ENCODE measurements around the gene PTPRE.
"Not testable (repeated sequence)": the region's sequence is repeated elsewhere in the genome, so short reads cannot be mapped to it uniquely, and the experiment has no call there.

Gene PTPRE

DNA sequence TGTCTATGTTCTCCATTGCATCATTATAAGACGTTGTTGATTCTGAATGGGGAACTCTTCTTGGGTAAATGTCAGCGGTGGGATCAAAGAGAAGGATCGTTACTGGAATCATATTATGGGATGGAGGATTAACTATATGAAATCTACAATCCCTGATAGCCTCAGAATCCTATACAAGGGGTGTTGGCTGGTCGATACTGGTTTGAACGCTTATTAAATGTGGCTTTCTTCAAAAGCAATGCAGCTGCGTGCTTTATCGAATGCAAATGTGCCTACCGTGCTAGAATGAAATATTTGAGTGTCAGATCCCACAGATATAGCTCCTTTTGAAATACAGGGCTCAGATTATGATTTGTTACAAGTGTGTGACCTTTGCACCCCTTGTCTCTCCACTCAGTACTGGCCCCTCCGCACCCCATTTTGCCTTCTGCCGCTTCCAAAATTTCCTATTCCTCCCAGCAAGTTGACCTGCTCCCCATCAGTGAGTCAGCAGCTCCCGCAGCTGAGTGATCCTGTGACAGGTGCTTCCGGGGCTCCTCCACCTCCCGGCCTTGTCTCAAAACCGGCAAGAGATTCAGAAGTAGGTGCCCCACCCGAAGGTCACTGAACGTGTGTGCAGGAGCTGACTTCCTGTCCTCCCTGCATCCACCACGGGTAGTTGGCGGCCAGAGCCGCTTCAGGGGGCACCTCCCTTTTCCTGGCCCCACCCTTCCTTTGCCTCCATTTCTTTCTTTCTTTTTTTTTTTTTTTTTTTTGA, 76.6 kb downstream of the PTPRE start:
- peaks cover 27% of the 10 kb centered on the region for H3K4me1 Mint-ChIP-seq
- H3K27me3 Mint-ChIP-seq = peaks cover 18% of the 10 kb centered on the region
- H3K9me3 Mint-ChIP-seq = peaks cover 22 to 25% of the 10 kb centered on the region in 2 donors
- DNase-seq (no peak), ATAC-seq (no peak)
- peak overlapping the region in 1 of 2 donors; percentile 74 for H3K27ac Mint-ChIP-seq
- H3K4me3 Mint-ChIP-seq = peak overlapping the region in 1 of 2 donors; percentile 30

DNA sequence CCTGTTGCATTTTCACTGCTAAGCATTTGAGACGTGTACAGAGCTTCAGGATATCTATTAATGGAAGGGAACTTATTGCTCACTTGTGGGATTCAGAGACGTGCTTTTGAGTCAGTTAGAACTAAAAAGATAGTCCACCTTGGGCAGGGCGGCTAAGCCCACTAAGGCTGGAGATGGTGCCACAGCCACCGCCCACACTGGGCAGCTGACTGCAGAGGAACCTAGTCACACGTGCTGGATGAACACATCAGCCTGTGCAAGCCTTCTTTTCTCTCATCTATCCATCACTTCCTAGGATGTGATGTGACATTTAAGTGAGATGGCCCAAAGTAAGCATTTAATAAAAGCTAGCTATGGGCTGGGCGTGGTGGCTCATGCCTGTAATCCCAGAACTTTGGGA, 78.0 kb downstream of the PTPRE start:
- Mint-ChIP-seq H3K4me1 (peaks cover 35% of the 10 kb centered on the region), H3K9me3 (peaks cover 17 to 22% of the 10 kb centered on the region in 2 donors), H3K4me3 (no peak overlapping the region), H3K27me3 (peaks cover 18% of the 10 kb centered on the region), H3K27ac (no peak overlapping the region)
- DNase-seq = no peak
- ATAC-seq = no peak

DNA sequence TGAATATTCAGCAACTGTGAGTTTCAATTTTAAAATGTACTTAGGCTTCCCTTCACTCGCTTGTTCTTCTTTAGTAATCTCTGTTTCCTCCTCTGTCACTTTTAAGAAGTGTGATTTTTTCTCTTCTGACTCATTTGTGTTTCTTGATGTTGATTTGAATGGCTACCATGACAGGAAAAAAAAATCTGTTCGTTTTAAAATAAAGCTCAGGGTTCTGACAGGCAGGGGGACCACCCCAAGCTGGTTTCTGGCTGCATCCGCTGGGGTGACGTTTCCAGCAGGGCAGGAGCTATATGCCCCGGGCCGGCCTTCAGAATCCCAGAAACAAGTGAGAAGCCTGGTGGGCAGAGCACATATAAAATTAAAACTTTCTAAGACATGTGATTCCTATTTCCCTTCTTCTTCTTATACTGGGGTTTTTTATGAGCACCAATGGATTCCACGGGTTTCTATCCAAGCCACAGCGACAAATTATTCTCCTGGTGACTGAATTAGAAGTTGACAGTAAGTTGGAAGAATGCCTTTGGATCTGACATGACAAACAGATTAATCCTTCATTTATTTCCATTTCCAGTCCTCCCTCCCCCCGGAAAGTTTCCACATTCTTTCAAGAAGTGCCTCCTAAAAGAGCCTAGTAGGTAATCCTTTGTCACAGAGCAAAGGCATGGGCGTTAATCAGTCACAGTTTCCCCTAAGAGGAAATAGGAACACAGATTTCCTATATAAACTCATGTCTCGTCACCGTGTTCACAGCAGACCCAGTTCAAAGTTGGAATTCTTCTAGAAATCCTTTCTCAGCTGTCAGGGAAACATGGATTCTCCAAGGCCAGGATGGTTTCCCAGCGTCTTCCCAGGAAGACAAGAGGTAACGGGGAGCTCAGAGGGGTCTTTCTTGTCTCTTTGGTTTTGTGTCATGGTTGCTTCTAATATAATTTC, 79.9 kb downstream of the PTPRE start:
- ATAC-seq = no peak
- Mint-ChIP-seq H3K27me3 (peaks cover 18% of the 10 kb centered on the region), H3K4me1 (peaks cover 53% of the 10 kb centered on the region), H3K9me3 (peaks cover 7 to 9% of the 10 kb centered on the region in 2 donors), H3K4me3 (peak overlapping the region in 1 of 2 donors; percentile 21), H3K27ac (peak overlapping the region in 1 of 2 donors; percentile 82)
- DNase-seq = no peak

DNA sequence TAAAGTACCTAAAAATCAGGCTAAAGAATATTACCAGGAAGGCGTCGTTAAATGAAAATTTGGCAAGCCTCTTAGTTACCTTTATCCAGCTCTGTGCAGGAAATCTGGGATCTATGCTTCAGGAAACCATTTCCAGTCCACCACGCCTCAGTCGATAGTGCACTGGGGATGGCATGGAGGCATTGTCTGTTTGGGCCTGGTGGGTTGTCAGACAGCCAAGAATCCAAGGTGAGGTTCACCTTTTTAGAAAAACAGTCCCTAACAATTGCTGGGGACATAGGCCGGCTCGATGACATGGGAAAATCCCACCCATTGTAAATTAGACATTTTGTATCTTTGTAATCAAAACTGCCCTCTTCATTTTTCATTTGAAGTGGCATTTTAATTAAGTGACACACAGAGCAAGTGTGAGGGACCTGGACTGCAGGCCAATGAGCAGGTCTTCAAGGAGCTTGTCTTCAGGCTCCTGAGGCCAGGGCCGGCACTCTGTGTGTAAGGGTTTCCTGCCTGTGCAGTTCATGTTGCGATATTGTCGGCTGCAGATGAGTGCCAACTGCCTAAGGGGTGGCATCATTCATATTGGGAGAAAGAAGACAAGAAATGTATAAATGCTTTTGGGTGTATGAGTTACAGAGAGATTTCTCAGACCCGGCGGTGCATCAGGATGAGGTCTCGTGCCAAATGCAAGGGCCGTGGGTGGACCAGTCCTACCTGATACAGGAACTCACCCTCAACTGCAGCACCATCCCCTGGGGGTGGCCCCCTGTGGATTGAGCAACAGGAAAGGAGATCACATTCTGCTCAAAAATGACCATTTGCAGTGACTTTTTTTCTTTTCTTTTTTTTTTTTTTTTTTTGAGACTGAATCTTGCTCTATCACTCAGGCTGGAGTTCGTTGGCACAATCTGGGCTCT, 80.8 kb downstream of the PTPRE start:
- ATAC-seq = no peak
- no peak for DNase-seq
- peaks cover 18% of the 10 kb centered on the region for H3K27me3 Mint-ChIP-seq
- peaks cover 63% of the 10 kb centered on the region for H3K4me1 Mint-ChIP-seq
- H3K4me3 Mint-ChIP-seq = no peak overlapping the region
- H3K9me3 Mint-ChIP-seq = peaks cover 7 to 9% of the 10 kb centered on the region in 2 donors
- H3K27ac Mint-ChIP-seq = no peak overlapping the region

DNA sequence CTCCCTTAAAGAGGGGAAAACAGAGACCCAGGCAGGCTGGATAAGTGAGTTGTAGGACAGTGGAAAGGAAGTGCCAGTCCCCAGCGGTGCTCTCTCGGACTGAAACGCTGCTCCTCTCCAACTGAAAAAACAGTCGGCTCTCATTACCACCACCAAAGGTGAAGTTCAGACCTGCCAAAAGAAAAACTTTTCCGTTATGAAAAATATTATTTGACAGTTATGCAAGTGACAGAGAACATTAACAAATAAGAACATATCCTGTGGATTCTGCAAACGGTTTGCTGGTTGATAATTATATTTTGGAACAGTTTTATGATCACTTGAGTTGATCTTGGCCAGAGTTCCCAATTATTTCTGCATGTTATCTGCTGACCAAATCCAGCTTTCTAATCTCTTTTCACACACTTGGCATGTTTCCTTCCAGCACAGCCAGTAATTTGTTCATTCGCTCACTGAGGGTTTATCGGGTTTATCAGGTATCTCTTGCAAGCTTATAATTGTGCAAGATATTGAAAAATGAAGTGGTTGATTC, 82.6 kb downstream of the PTPRE start:
- Mint-ChIP-seq H3K27me3 (peaks cover 5% of the 10 kb centered on the region), H3K4me1 (peaks cover 64% of the 10 kb centered on the region), H3K4me3 (peak overlapping the region; percentile 8 to 59), H3K27ac (no peak overlapping the region), H3K9me3 (peaks cover 4 to 8% of the 10 kb centered on the region in 2 donors)
- ATAC-seq (no peak), DNase-seq (no peak)

DNA sequence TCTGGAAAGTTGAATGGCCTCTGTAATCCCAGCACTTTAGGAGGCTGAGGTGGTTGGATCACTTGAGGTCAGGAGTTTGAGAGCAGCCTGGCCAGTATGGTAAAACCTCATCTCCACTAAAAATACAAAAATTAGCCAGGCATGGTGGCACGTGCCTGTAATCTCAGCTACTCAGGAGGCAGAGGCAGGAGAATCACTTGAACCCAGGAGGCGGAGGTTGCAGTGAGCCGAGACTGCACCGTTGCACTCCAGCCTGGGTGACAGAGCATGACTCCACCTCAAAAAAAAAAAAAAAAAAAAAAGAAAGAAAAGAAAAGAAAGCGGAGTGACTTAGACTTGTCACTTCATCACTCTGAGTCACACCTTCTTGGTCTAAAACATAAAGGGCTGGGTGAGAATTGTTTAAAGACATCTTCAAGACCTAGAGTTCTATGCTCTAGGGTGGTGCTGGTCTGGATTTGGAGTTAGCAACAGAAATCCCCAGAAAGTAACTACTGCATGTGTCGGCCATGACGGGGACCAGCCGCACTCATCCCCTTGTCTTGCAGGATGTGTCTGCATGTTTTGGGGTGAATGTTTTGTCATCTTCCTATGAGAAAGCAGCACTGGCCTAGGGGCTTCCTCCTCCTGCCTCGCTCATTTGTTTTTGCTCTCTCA, 83.4 kb downstream of the PTPRE start:
- Mint-ChIP-seq H3K4me3 (peak overlapping the region; percentile 33 to 59), H3K27ac (peak overlapping the region; percentile 76 to 86), H3K4me1 (peaks cover 60% of the 10 kb centered on the region)
- H3K27me3 Mint-ChIP-seq, H3K9me3 Mint-ChIP-seq: not testable (repeated sequence)
- ATAC-seq (peak; percentile 70), DNase-seq (peak; percentile 30 to 31)

DNA sequence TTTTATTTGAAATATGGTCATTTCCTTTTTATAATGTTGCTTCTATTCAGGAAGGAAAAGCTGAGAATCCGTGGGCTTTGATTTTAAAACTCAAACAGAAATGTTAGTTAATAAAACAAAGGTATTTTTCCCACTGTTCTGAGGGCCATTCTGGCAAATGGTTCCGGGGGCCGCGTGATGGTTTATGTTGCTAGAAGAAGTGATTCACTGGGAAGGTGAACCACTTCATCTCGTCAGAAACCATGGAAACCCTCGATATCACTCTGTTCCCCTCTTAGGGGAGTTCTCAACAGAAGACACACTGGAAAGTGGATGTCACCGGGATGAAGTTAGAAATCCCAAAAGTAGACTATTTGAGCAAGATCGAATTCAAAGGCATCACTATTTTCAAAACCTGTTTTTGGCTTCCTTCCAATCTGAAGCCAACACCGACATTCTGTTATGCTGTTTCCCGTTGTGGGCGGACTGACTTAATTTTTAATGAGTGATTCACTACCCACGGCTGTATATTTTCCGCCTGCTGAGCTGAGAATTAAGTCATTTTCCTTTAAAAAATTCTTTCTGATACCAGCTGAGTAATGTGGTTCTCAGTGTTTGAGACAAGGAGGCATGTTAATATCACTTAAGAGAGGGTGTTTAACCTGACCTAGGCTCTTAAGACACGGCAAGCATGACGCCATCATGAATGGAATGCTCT, 84.1 kb downstream of the PTPRE start:
- Mint-ChIP-seq H3K4me1 (peaks cover 60% of the 10 kb centered on the region), H3K27ac (peak overlapping the region; percentile 86 to 99), H3K9me3 (peaks cover 0 to 4% of the 10 kb centered on the region in 2 donors), H3K4me3 (peak overlapping the region; percentile 66 to 71), H3K27me3 (peaks cover 5% of the 10 kb centered on the region)
- ATAC-seq (peak; percentile 89), DNase-seq (peak; percentile 47 to 71)

DNA sequence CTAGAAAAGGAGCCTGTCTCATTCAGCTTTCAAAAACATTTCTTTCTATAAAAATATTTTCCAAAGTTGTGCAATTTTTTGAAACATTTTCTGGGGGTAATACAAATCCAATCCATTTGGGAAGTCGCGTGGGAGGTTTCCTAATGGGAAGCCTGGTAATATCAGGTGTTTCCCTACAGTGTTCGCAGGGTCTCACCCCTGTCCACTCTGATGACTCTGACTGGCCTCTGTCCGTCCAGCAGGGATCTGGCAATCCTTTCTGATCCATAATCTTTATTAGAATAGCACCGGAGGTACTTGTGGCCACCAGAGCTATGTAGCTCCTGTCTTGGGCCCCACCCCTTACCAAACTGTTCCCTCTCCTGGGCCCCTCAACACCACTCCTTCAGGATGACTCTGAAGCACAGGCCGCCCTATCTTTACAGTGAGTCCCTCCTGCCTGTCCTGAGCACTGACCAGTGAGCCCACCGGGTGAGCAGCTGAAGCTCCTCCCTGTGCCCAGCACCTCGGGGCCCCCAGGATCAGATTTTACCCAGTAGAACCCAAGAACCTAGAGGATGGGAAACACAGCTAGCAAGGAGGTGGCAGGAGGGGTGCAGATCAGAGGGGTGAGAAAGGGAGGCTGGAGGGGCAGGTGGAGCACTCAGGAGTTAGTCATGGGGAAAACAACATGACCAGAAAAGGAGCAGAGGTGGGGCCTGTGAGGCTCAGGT, 84.8 kb downstream of the PTPRE start:
- H3K27ac Mint-ChIP-seq = peak overlapping the region; percentile 96 to 99
- H3K4me1 Mint-ChIP-seq = peaks cover 55% of the 10 kb centered on the region

DNA sequence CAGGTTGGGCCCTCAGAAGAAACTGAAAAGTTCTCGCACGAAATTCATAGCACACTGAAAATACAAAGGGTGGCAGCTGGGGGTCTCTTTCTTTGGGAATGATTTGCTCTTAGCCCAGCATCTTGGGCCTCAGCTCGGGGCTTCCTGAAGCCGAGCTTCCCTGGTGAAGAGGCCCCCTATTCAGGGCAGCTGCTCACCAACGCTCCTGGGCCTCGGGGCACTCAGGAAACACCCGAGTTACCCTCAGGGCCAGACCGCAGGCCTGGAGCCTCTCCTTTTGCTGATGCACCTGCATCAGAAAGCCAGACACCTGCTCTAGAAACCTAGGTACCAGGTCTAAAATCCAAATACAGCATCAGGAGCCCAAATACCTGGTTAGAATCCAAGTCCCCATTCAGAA, 85.5 kb downstream of the PTPRE start:
- peak overlapping the region; percentile 5 to 11 for H3K4me3 Mint-ChIP-seq
- H3K4me1 Mint-ChIP-seq = peaks cover 50% of the 10 kb centered on the region
- ATAC-seq = no peak
- no peak for DNase-seq
- peaks cover 9% of the 10 kb centered on the region for H3K27me3 Mint-ChIP-seq
- H3K27ac Mint-ChIP-seq = peak overlapping the region in 1 of 2 donors; percentile 80
- no peaks in the 10 kb centered on the region for H3K9me3 Mint-ChIP-seq

More for the DNA sequence above, 84.8 kb downstream of the PTPRE start:
- peaks cover 9% of the 10 kb centered on the region for H3K27me3 Mint-ChIP-seq
- no peaks in the 10 kb centered on the region for H3K9me3 Mint-ChIP-seq
- ATAC-seq (no peak), DNase-seq (no peak)
- H3K4me3 Mint-ChIP-seq = peak overlapping the region; percentile 66 to 71

DNA sequence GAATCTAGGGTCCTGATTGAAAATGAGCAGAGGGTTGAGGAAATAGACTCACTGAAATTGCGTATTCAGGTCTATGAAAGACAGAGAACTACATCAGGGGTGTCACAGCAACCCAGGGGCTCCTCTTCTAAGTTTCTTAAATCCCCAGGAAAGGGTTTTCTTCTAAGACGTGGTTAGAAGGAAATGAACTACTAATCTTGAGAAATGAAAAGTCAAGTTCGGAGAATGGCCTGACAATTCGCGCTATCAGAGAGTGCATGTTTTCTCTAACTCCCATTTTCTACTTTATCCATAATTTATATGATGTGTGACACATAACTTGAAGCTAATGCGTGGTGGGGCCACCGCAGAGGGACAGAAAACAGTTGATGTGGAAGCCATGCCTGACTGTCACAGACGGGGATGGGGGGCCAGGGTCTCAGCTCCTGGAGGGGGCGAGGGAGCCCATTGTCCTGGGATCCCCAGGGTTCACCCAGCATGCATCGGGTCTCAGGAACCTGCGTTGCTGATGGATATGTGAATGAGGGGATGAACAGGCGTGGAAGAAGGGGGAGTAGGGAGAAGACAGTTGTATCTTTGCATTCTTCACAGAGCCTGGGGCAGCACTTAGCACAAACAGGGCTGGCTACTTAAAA, 86.3 kb downstream of the PTPRE start:
- H3K9me3 Mint-ChIP-seq = no peaks in the 10 kb centered on the region
- DNase-seq = no peak
- no peak for ATAC-seq
- peaks cover 15% of the 10 kb centered on the region for H3K27me3 Mint-ChIP-seq
- H3K27ac Mint-ChIP-seq = peak overlapping the region in 1 of 2 donors; percentile 80
- H3K4me1 Mint-ChIP-seq = peaks cover 44% of the 10 kb centered on the region
- peak overlapping the region in 1 of 2 donors; percentile 17 for H3K4me3 Mint-ChIP-seq

DNA sequence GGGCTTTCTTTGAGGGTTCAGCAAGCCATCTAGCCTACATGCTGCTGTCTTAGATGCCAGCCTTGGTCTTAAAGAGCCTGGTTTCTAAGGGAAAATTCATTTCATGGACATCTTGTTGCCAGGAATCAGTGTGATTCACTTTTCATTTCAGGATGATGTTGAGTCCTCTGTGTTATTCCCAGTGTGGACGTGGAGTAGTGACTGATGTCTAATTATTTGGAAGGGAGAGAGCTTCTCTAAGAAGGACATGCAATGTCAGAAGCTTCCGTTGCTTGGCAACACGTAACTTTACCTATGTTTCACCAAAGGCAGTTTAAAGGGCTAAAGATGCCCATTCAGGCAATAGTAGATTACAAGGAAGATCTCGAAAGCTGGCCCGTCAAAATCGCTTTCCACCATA, 89.0 kb downstream of the PTPRE start:
- no peak for ATAC-seq
- Mint-ChIP-seq H3K9me3 (no peaks in the 10 kb centered on the region), H3K4me1 (peaks cover 31% of the 10 kb centered on the region), H3K27ac (no peak overlapping the region), H3K4me3 (no peak overlapping the region), H3K27me3 (peaks cover 43% of the 10 kb centered on the region)
- no peak for DNase-seq

DNA sequence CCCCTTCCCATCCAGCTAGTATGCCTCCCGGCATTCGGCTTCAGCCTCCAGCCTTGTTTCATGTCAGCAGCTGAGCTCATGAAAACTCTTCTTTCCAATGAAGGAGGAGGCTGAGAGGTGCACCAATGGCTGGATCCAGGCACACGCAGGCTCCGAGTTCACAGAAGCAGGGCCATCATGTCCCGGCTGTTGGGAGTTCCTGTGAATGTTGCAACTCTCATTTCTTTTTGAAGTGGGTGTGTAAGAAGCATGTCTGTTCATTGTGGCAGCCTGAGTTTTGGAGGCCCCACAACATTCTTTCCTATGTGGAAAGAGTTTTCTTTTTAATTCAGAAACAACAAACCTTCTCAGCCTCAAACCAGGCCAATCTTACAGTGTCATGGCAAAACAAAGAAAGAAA, 89.7 kb downstream of the PTPRE start:
- H3K27ac Mint-ChIP-seq = no peak overlapping the region

DNA sequence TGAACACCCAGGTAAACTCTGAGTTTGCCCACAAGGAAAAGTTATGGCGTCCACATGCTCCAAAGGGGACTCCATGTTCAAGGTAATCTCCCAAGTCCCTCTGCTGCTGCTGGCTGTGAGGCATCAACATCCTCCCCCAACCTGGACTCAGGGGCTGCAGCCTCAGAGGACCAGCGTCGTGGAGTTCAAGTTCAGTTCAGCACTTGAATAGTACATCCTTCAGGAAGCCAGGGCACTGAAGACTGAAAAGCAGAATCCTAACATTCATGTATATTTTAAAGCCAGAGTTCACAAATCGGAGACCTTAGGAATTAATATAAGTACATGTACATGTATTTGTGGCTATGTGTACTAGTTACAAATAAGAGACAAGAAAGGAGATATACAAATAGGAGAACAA, 90.4 kb downstream of the PTPRE start:
- Mint-ChIP-seq H3K4me3 (no peak overlapping the region), H3K9me3 (no peaks in the 10 kb centered on the region), H3K27me3 (peaks cover 51% of the 10 kb centered on the region), H3K27ac (no peak overlapping the region), H3K4me1 (peaks cover 21% of the 10 kb centered on the region)
- DNase-seq (no peak), ATAC-seq (no peak)

More for the DNA sequence above, 89.7 kb downstream of the PTPRE start:
- H3K4me1 Mint-ChIP-seq = peaks cover 25% of the 10 kb centered on the region
- H3K4me3 Mint-ChIP-seq = no peak overlapping the region
- H3K9me3 Mint-ChIP-seq = no peaks in the 10 kb centered on the region
- no peak for ATAC-seq
- peaks cover 44% of the 10 kb centered on the region for H3K27me3 Mint-ChIP-seq
- DNase-seq = no peak

All from stimulated activated naive CD8-positive, alpha-beta T cell treated with anti-CD3 and anti-CD28 coated beads, Interleukin-15, amount 100 ng/mL, for 72 hours (primary cell).